ENCODE data around the gene KIF21B.
A peak's percentile ranks its signal among the peaks of the same experiment; 100 is the strongest.

The KIF21B gene

GRCh38 chr1:201019321-201019977 lies 4.1 kb downstream of the KIF21B start:
- peak; percentile 74 to 90 (median 76) for DNase-seq (ENCODE audit: low read depth in 3 of 3)

- DNase-seq (ENCODE audit: low read depth in 3 of 3) = no peak
Observed at GRCh38 chr1:201017828-201018163, 5.7 kb downstream of the KIF21B start.

- DNase-seq (ENCODE audit: low read depth in 3 of 3) = no peak
Observed at GRCh38 chr1:201016943-201017827, 6.3 kb downstream of the KIF21B start.

GRCh38 chr1:201016211-201016651 lies 7.3 kb downstream of the KIF21B start:
- DNase-seq (ENCODE audit: low read depth in 3 of 3) = no peak

- DNase-seq (ENCODE audit: low read depth in 3 of 3) = no peak
Observed at GRCh38 chr1:201015551-201016091, 7.9 kb downstream of the KIF21B start.

- no peak for DNase-seq (ENCODE audit: low read depth in 3 of 3)
Observed at GRCh38 chr1:201014816-201015200, 8.7 kb downstream of the KIF21B start.

- DNase-seq (ENCODE audit: low read depth in 3 of 3) = no peak
Observed at GRCh38 chr1:201013991-201014815, 9.3 kb downstream of the KIF21B start.

- no peak for DNase-seq (ENCODE audit: low read depth in 3 of 3)
Observed at GRCh38 chr1:201013031-201013485, 10.5 kb downstream of the KIF21B start.

GRCh38 chr1:201011616-201012015 lies 11.9 kb downstream of the KIF21B start:
- no peak for DNase-seq (ENCODE audit: low read depth in 3 of 3)

GRCh38 chr1:201009962-201010645 lies 13.4 kb downstream of the KIF21B start:
- no peak for DNase-seq (ENCODE audit: low read depth in 3 of 3)

GRCh38 chr1:201008666-201009360 lies 14.7 kb downstream of the KIF21B start:
- no peak for DNase-seq (ENCODE audit: low read depth in 3 of 3)

GRCh38 chr1:201007481-201007880 lies 16.0 kb downstream of the KIF21B start:
- no peak for DNase-seq (ENCODE audit: low read depth in 3 of 3)

- DNase-seq (ENCODE audit: low read depth in 3 of 3) = no peak
Observed at GRCh38 chr1:201006450-201006849, 17.1 kb downstream of the KIF21B start.

- no peak for DNase-seq (ENCODE audit: low read depth in 3 of 3)
Observed at GRCh38 chr1:201004732-201005131, 18.8 kb downstream of the KIF21B start.

- no peak for DNase-seq (ENCODE audit: low read depth in 3 of 3)
Observed at GRCh38 chr1:201004154-201004553, 19.4 kb downstream of the KIF21B start.

GRCh38 chr1:201002510-201002909 lies 21.0 kb downstream of the KIF21B start:
- DNase-seq (ENCODE audit: low read depth in 3 of 3) = no peak

- DNase-seq (ENCODE audit: low read depth in 3 of 3) = no peak
Observed at GRCh38 chr1:201001962-201002361, 21.6 kb downstream of the KIF21B start.

- no peak for DNase-seq (ENCODE audit: low read depth in 3 of 3)
Observed at GRCh38 chr1:201000391-201000790, 23.1 kb downstream of the KIF21B start.

- no peak for DNase-seq (ENCODE audit: low read depth in 3 of 3)
Observed at GRCh38 chr1:200999667-201000066, 23.8 kb downstream of the KIF21B start.

- DNase-seq (ENCODE audit: low read depth in 3 of 3) = no peak
Observed at GRCh38 chr1:200998323-200998722, 25.2 kb downstream of the KIF21B start.
